VCaP (cell line): Measurements from ENCODE around the gene CPT1B.
A peak's percentile ranks its signal among the peaks of the same experiment; 100 is the strongest.

ENCODE experiments used
- H3K27ac ChIP-seq: fragments of 450-650 bp; 2 replicates; pipeline ENCODE4 v1.5.1; 2017
- CTCF ChIP-seq: fragments of 450-650 bp; conservative IDR thresholded peaks from 2 replicates; pipeline ENCODE4 v1.5.1; 2017; ENCODE audit warnings: mild to moderate bottlenecking, moderate library complexity

CPT1B gene

GRCh38 chr22:50569041-50569459 is 9.2 kb downstream of the CPT1B start:
- H3K27ac ChIP-seq, result no peak overlapping the region
- TF ChIP-seq CTCF, result no peak

GRCh38 chr22:50568626-50569025 is 9.6 kb downstream of the CPT1B start:
- H3K27ac ChIP-seq, result no peak overlapping the region
- TF ChIP-seq CTCF, result no peak

GRCh38 chr22:50567721-50568252 is 10.4 kb downstream of the CPT1B start:
- no peak for TF ChIP-seq CTCF
- H3K27ac ChIP-seq, result no peak overlapping the region

- no peak for TF ChIP-seq CTCF
Observed at GRCh38 chr22:50564289-50564688, 13.9 kb downstream of the CPT1B start.

GRCh38 chr22:50563413-50564160 is 14.6 kb downstream of the CPT1B start:
- peak overlapping the region; percentile 70 for H3K27ac ChIP-seq
- TF ChIP-seq CTCF, result no peak

More at GRCh38 chr22:50564289-50564688, 13.9 kb downstream of the CPT1B start:
- peak overlapping the region; percentile 70 for H3K27ac ChIP-seq

- peak within 1 kb of the TSS; percentile 70 for H3K27ac ChIP-seq
- peak; percentile 86 for TF ChIP-seq CTCF
Observed at GRCh38 chr22:50562523-50563412, 15.5 kb downstream of the CPT1B start, which contains the start of gene SYCE3. Gene SYCE3 (minus strand): TSS chr22:50562919. CDS start chr22:50556405, 6,514 bp downstream.
